HG03565 (cell line): ENCODE measurements around the gene REEP1.
A peak's percentile ranks its signal among the peaks of the same experiment; 100 is the strongest.

ENCODE experiments used
- ATAC-seq: cut with Tn5 transposase; IDR thresholded peaks from one replicate; pipeline ENCODE4 v1.9.1; 2021; ENCODE audit warnings: mild to moderate bottlenecking, moderate library complexity; ENCODE audit not compliant: unreplicated experiment

The REEP1 gene, protein sequence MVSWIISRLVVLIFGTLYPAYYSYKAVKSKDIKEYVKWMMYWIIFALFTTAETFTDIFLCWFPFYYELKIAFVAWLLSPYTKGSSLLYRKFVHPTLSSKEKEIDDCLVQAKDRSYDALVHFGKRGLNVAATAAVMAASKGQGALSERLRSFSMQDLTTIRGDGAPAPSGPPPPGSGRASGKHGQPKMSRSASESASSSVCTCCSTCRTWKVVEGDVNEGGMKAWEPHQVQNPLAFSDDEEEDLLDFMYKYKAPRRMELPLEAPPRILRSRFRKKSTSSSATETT

DNA sequence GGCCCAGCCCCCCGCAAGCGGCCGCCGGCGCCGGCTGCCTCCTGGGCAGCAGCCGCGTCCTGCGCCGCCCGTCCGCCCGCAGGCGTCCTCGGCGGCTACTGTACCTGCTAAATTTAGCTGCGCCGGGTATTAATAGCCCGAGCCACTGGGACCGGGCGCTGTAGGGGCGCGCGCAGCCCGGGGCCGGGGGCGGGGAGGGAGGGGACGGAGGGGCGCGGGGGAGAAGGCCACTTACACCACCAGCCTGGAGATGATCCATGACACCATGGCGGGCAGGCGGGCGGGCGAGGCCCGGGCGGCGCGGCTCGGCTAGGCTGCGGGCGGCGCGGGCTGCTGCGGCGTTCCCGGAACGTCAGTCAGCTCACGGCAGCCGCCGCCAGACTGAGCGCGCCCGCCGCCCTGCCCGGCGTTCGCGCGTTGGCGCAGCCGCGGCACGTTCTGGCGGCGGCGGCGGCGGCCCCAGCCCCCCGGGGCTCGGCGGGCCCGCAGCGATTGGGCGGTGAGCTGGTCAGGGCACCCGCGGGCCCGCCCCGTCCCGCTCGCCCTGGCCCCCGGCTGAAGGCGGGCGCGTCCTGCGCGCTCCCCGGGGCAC, at the start of gene REEP1:
Gene REEP1, minus strand, starts transcription at position 383 of the 592 bp plus-strand sequence. Its CDS starts 116 bp downstream, at position 267.
- no peak for ATAC-seq

GRCh38 chr2:86383844-86384243, 46.4 kb upstream of the REEP1 start:
- no peak for ATAC-seq

DNA sequence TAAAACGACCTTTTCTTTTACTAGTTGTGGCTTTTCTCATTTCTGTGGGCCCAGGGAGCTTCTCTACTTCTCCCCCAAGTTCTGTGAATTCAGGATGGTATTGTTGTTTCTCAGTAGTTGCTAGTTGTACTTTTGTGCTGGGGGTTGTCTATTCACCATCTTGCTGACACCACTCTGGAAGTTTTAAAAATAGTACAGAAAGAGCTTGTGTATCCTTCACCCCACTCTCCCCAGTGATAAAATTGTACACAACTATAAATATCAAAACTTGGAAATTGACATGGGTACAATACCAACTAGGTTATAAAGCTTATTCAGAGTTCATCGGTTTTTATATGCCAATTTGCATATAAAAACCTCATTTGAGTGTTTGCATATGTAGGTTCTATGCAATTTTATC, 45.3 kb upstream of the REEP1 start:
- ATAC-seq = no peak

- ATAC-seq = no peak
These were observed 44.7 kb upstream of the REEP1 start for GRCh38 chr2:86382108-86382507.

DNA sequence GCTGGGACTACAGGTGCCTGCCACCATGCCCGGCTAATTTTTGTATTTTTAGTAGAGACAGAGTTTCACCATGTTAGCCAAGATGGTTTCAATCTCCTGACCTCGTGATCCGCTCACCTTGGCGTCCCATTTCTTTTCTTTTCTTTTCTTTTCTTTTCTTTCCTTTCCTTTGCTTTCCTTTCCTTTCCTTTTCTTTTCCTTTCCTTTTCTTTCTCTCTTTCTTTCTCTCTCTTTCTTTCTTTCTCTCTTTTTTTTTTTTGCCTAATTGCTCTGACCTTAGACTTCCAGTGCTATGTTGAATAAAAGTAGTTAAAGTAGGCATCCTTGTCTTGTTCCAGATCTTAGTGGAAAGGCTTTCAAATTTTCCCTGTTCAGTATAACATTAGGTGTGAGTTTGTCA, 41.0 kb upstream of the REEP1 start:
- no peak for ATAC-seq

- no peak for ATAC-seq
These were observed 38.2 kb upstream of the REEP1 start for GRCh38 chr2:86375623-86376022.

- no peak for ATAC-seq
These were observed 35.4 kb upstream of the REEP1 start for GRCh38 chr2:86372641-86373502.

DNA sequence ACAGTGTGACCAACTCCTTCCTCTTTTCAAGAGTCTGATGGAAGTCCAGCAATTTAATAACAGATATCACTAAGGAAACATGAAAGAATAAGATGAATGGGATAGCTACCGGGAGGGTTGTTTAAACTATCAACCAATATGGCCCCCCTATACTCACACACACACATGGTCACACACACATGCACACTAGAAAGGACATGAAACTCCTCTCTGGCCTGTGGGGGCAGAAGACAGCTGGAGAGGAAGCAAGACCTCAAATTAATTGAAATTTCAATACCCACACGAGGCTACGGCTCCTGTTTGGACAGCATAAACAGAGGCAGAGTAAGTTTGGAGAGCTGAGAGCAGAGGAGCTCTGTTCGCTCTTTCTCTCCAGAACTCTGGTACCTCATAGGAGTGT, 34.7 kb upstream of the REEP1 start:
- no peak for ATAC-seq

DNA sequence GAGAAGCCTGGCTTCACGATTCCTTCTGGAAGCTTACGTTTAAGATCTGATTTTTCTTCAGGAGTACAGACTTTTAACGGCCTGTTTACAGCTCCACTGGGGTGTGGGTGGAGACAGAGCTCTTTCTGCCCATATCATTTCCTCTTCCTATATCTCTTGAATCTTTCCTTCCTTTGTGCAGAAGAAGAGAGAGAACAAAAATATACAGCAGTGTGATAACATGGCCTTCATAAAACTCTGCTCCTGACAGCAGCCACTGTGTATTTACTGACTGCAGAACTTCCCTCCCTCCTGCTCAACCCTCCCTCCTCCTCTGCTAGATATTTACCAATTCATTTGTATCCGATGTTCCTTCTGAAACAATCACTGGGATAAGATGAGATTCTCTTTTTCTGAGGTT, 34.1 kb upstream of the REEP1 start:
- ATAC-seq = no peak

GRCh38 chr2:86370579-86370978, 33.2 kb upstream of the REEP1 start:
- no peak for ATAC-seq

DNA sequence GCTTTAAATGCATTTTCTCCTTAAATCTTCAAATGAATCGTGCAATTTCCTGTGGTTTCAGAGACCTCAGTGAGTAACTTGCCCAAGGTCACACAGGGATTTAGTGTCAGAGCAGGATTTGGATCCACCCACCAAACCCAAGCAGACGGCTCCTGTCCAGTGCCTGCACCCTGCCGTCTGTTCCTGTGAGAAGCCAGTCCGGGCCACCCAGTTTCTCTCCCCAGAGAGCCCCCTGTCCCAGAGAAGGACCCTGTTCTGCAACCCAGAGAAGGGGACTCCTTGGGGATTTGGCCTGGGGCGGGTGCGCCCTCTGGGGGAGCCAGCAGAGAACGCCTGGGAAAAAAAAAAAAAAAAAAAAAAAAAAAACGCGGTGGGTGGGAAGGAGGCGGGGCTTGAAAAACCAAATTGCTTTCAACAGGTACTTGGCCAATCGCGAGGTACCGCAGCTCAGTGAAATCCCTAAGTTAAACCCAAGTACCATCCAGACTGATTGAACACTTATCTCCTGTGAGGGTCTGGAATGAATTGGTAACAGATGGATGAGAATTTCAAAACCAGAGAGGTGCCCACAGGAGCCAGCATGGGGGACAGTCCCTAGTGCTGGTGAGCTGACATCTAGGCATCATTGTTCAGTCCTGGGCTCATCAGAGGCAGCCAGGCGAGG, 30.9 kb upstream of the REEP1 start:
- ATAC-seq = no peak

DNA sequence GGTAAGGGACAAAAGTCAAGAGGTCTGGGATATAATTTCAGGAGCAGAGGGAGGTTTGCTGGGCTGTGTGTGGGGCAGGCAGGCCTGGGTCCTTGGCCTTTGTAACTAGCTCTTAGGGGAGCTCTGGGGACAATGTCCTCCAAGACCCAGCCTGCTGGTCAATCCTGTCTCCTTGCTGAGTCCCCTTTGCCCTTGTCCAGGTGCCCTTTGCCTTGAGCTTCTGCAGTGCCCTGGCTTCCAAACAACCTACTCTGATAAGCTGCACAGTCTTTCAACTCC, 30.0 kb upstream of the REEP1 start:
- no peak for ATAC-seq

DNA sequence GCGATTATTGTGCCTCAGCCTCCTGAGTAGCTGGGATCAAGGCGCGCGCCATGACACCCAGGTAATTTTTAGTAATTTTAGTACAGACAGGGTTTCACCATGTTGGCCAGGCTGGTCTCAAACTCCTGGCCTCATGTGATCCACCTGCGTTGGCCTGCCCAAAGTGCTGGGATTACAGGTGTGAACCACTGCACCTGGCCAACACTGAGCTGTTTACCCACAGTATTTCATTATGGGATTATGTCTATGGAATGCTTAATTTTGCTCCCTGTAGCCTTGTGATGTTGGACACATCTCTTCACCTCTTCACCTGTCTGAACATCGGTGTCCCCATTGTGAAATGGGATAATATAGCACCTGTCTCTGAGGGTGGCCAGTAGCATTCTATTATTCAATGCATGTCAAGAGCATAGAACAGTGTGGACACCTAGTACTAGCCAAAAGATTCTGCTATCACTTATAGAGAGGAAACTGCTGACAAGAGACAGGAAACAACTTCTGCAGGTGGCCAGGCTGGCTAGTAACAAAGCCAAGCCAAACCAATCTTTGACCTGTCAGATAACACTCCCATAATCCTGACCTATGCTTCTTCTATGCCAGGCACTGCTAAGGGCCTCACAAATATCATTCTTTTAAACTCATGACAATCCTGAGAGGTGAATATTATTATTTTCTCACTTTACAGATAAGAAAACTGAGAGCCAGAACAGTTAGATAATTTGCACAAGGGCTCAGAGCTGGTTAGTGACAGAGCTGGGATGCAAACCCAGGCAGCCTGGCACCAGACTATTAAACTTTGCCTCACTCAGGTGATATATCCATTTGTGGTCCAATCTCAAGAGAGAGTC, 29.4 kb upstream of the REEP1 start:
- no peak for ATAC-seq

DNA sequence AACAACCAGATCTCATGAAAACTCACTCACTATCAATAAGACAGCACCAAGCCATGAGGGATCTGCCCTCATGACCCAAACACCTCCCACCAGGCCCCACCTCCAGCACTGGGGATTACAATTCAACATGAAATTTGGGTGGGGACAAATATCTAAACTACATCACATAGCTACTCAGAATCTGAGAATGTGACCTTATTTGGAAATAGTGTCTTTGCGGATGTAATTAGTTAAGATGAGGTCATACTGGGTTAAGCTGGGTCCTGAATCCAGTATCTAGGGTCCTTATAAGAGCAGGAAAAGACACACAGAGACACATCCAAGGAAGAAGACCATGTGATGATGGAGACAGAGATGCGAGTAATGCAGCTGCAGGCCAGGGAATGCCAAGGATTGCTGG, 27.5 kb upstream of the REEP1 start:
- no peak for ATAC-seq

DNA sequence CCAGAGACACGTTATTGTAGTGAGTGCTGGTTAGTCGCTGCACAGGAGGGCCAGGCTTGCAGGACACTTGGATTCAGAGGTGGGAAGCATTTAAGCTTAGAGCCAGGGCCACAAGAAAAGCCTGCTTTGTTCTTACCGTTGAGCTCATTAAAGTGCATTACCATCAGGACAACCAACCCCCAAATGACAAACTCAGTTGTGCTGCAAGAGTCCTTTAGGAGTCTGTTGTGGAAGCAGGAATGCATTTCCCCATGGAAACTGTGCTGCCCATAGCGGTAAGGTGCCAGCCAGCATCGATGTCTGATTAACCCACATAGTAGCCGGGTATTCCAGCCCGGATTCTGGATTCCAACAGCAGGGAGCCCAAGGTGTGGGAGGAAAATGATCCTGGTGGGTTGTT, 23.4 kb upstream of the REEP1 start:
- ATAC-seq = no peak

- peak; percentile 83 for ATAC-seq
These were observed 21.5 kb upstream of the REEP1 start for GRCh38 chr2:86358957-86359356.

GRCh38 chr2:86357392-86357963, 20.1 kb upstream of the REEP1 start:
- no peak for ATAC-seq

DNA sequence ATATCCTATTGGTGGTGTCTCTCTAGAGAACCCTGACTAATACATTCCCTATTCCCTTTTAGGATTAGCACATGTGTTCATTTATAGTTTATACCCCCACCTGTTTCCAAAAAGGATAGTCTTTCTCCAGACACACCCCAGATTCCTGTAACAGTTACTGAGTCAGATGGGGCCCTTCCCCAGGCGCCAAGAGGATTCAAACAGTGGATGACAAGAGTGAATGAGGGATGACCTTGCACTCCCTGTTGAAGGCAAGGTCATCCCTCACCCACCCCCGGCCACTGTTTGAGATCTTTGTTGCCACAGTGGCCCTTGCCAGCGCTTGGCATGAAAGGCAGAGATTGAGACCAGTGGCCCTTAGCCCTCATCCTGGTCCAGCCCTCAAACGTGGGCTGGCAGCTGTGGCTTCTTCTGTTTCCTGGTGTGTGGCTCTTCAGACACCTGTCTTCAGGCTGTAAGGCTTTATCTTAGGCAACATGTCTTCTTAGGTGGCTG, 15.3 kb upstream of the REEP1 start:
- ATAC-seq = no peak

- ATAC-seq = no peak
These were observed 14.8 kb upstream of the REEP1 start for GRCh38 chr2:86352137-86352726.

- ATAC-seq = no peak
These were observed 13.3 kb upstream of the REEP1 start for GRCh38 chr2:86350751-86351150.
